PC-3 (cell line): ENCODE results near the gene KDM4B.
"Not testable (repeated sequence)": the region's sequence is repeated elsewhere in the genome, so short reads cannot be mapped to it uniquely, and the experiment has no call there.

Source experiments
- CTCF ChIP-seq: fragments of 300-600 bp; sonication (generic); conservative IDR thresholded peaks from 2 replicates; pipeline ENCODE4 v1.5.1; 2017; ENCODE audit warnings: antibody characterized with exemption, low read depth, mild to moderate bottlenecking, low read length
- EZH2 ChIP-seq: fragments of 300-600 bp; sonication (generic); IDR thresholded peaks from one replicate; pipeline ENCODE4 v1.6.1; 2017; ENCODE audit warnings: antibody characterized with exemption, mild to moderate bottlenecking, low read length; ENCODE audit not compliant: unreplicated experiment
- EZH2phosphoT487 ChIP-seq: fragments of 300-600 bp; sonication (generic); IDR thresholded peaks from 2 replicates; pipeline ENCODE4 v1.6.1; 2018; ENCODE audit warnings: mild to moderate bottlenecking, antibody characterized with exemption, low read length, borderline replicate concordance

DNA sequence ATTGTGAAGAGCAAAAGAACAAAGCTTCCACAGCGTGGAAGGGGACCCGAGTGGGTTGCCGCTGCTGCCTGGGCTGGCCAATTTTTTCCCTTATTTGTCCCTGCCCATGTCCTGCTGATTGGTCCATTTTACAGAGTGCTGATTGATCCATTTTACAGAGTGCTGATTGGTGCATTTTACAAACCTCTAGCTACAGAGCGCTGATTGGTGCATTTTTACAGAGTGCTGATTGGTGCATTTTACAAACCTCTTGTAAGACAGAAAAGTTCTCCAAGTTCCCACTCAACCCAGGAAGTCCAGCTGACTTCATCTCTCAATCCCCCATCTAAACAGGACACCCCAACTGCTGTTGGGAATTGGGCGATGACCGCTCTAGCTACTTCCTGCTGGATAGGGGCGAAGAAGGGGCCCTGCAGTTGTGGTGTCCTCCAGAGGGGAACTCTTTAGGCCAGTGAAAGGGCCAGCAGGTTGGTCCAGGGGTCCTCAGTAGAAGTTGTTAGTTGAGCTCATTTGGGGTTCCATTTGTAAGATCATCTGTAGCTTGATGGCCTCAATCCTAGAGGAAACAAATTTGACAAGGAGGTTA is 189.7 kb downstream of the KDM4B start:
- not testable (repeated sequence) for TF ChIP-seq CTCF, EZH2phosphoT487, EZH2
